Measurements from ENCODE around the gene ACACA.

Gene ACACA

GRCh38 chr17:37340804-37341203 lies 65.8 kb downstream of the ACACA start:
- DNase-seq (ENCODE audit: low read depth, low spot score) = no peak
- H3K4me3 ChIP-seq (ENCODE audit: low read depth, low read length) = no peak overlapping the region
- POLR2A ChIA-PET = no interaction called here
- TF ChIP-seq CTCF (IDR thresholded peaks at IDR 0.05; ENCODE audit: insufficient read depth, low read length, missing control alignments) = no peak
- CTCF ChIA-PET = interaction anchor here (1.1 to 2.0 kb wide), 2 partner anchors 26 to 32 kb away, joined by 3 to 5 read pairs; no protein-coding TSS in a partner anchor

GRCh38 chr17:37339321-37339720 lies 67.3 kb downstream of the ACACA start:
- DNase-seq (ENCODE audit: low read depth, low spot score) = no peak
- POLR2A ChIA-PET = no interaction called here
- H3K4me3 ChIP-seq (ENCODE audit: low read depth, low read length) = no peak overlapping the region
- CTCF ChIA-PET = interaction anchor here (2.0 kb wide), 1 partner anchor 34 kb away, joined by 5 read pairs; no protein-coding TSS in a partner anchor
- TF ChIP-seq CTCF (IDR thresholded peaks at IDR 0.05; ENCODE audit: insufficient read depth, low read length, missing control alignments) = no peak

- TF ChIP-seq CTCF (IDR thresholded peaks at IDR 0.05; ENCODE audit: insufficient read depth, low read length, missing control alignments) = no peak
- ChIA-PET POLR2A (no interaction called here), CTCF (interaction anchor here (2.0 kb wide), 1 partner anchor 34 kb away, joined by 5 read pairs; no protein-coding TSS in a partner anchor)
- DNase-seq (ENCODE audit: low read depth, low spot score) = no peak
- H3K4me3 ChIP-seq (ENCODE audit: low read depth, low read length) = no peak overlapping the region
Measured at GRCh38 chr17:37338847-37339246, 67.8 kb downstream of the ACACA start.

DNA sequence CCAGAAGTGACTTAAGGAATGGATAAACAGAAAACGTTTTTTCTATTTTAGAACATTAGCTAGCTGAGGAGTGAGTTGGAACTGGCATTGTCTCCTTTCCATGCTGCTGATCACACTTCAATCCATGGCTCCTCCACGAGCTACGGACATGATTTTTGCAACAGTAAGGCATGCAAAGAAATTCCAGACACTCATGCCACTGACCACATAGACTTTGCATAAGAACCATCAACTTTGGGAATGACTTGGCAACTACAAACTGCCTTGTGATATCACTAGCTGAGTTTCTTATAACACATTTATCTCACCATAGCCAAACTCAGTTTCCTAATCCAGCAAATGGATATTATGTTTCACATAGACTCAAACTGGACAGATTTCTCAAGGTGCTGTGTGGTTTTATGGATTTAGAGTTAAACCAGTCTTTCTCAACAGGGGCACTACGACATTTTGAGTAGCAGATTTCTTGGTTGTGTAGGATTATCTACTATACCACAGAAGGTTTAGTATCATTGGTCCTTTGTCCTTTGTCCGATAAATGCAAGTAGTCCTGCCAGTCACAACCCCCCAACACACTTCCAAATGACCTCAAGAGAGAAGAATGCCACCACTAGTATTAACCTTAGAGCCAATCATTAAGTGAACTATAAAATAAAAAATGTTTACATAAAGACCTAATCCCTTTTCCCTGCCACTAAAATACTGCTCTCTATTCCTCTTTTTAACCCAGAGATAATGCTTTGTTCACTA lies 79.1 kb downstream of the ACACA start:
- ChIA-PET POLR2A (no interaction called here), CTCF (interaction anchor here (1.0 kb wide), 1 partner anchor 282 kb away, joined by 3 read pairs; no protein-coding TSS in a partner anchor)
- DNase-seq (ENCODE audit: low read depth, low spot score) = peak; percentile 87
- TF ChIP-seq CTCF (IDR thresholded peaks at IDR 0.05; ENCODE audit: insufficient read depth, low read length, missing control alignments) = no peak
- no peak overlapping the region for H3K4me3 ChIP-seq (ENCODE audit: low read depth, low read length)

DNA sequence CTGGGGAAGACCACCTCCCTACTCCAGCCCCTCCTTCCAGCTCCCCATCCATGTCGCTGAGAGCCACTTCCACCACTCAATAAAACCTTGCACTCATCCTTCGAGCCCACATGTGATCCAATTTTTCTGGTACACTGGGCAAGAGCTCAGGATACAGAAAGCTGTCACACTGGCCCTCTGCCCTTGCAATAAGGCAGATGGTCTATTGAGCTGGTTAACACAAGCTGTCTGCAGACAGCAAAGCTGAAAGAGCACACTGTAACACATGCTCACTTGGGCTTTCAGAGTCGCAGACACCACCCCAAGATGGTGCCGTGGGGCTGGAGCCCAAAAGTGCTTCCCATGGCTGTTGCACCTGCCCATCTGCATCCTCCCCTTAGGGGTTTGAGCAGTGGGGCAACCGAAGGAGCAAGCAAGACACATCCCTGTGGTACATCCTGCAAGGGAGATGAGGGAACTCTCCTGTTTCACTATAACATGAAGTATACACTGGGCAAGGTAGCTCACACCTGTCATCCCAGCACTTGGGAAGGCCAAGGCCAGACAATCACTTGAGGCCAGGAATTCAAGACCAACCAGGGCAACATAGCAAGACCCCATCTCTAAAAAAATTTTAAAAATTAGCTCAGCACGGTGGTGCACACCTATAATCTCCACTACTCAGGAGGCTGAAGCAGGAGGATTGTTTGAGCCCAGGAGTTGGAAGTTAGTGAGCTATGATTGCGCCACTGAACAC lies 83.6 kb downstream of the ACACA start:
- TF ChIP-seq CTCF (IDR thresholded peaks at IDR 0.05; ENCODE audit: insufficient read depth, low read length, missing control alignments) = no peak
- DNase-seq (ENCODE audit: low read depth, low spot score) = no peak
- CTCF ChIA-PET = no interaction called here
- POLR2A ChIA-PET = no interaction called here
- H3K4me3 ChIP-seq (ENCODE audit: low read depth, low read length) = no peak overlapping the region

GRCh38 chr17:37322106-37322505 lies 84.5 kb downstream of the ACACA start:
- ChIA-PET POLR2A (no interaction called here), CTCF (no interaction called here)
- no peak for TF ChIP-seq CTCF (IDR thresholded peaks at IDR 0.05; ENCODE audit: insufficient read depth, low read length, missing control alignments)
- no peak overlapping the region for H3K4me3 ChIP-seq (ENCODE audit: low read depth, low read length)
- no peak for DNase-seq (ENCODE audit: low read depth, low spot score)
